Panc1 (cell line): Measurements from ENCODE around the gene PIP4P1. TPM values are rescaled to one million over a fixed set of nuclear protein-coding genes. Genes with fewer than 3 reads are reported as not detected.

ENCODE experiments used
- ATAC-seq: fragments of 200-7000 bp; cut with Tn5 transposase; 2 replicates; pipeline ENCODE4 v1.9.1; 2020; ENCODE audit warnings: mild to moderate bottlenecking, moderate library complexity
- BruUV-seq: library from RNA; stranded (reverse); fragments of 400-500 nt; replicated peaks from 2 replicates; lab custom pipeline; 2021; lab: Mats Ljungman, UMichigan
- CTCF ChIA-PET: fragments of 300-600 bp; sonication (Branson Sonifier 250); formaldehyde crosslinking; loops from one replicate; lab custom pipeline; 2022; ENCODE audit warnings: antibody characterized with exemption; lab: Charles Lee
- POLR2A ChIA-PET: fragments of 300-600 bp; sonication (Branson Sonifier 250); formaldehyde crosslinking; loops from one replicate; lab custom pipeline; 2022; ENCODE audit warnings: antibody characterized with exemption; lab: Charles Lee
- DNase-seq: peaks from one replicate; pipeline ENCODE4 v3.0.0-alpha.2; 2010; ENCODE audit warnings: low read depth, low spot score
- H3K27ac ChIP-seq: 2 replicates; pipeline ENCODE4 v1.5.1; 2011; ENCODE audit warnings: mild to moderate bottlenecking, low read length, inconsistent platforms
- H3K27me3 ChIP-seq: fragments of 200-500 bp; sonication (Bioruptor generic); 2 replicates; pipeline ENCODE4 v1.6.0; 2014; ENCODE audit warnings: low read length, inconsistent platforms; ENCODE audit not compliant: control insufficient read depth, insufficient read depth
- H3K36me3 ChIP-seq: fragments of 200-500 bp; sonication (Bioruptor generic); 2 replicates; pipeline ENCODE4 v1.5.1; 2014; ENCODE audit warnings: inconsistent platforms, mild to moderate bottlenecking, low read length, moderate library complexity; ENCODE audit not compliant: control insufficient read depth, insufficient read depth
- H3K4me1 ChIP-seq: 2 replicates; pipeline ENCODE4 v1.5.1; 2011; ENCODE audit warnings: inconsistent platforms, mild to moderate bottlenecking, low read length, moderate library complexity; ENCODE audit not compliant: control insufficient read depth, insufficient read depth
- H3K4me3 ChIP-seq, 2 experiments: 2 replicates each; pipeline ENCODE4 v1.5.1; 2011 to 2012; ENCODE audit warnings: low read depth in 2 of 2, low read length in 2 of 2, mild to moderate bottlenecking in 2 of 2, inconsistent platforms in 1 of 2, moderate library complexity in 1 of 2
- H3K9me3 ChIP-seq: fragments of 200-500 bp; sonication (Bioruptor generic); 2 replicates; pipeline ENCODE4 v1.5.1; 2014; ENCODE audit warnings: low read depth, mild to moderate bottlenecking, inconsistent platforms, low read length, moderate library complexity; ENCODE audit not compliant: control insufficient read depth, insufficient read depth
- POLR2AphosphoS5 ChIP-seq: IDR thresholded peaks from 2 replicates; pipeline ENCODE4 v1.6.1; 2012; ENCODE audit warnings: mild to moderate bottlenecking, low read depth, low read length, moderate library complexity
- SIN3A ChIP-seq: IDR thresholded peaks from 2 replicates; pipeline ENCODE4 v1.6.1; 2012; ENCODE audit warnings: low read depth, mild to moderate bottlenecking, low read length, moderate library complexity, borderline replicate concordance; ENCODE audit not compliant: insufficient read depth
- TCF7L2 ChIP-seq: IDR thresholded peaks from 2 replicates; pipeline ENCODE4 v1.6.1; 2011; ENCODE audit warnings: mild to moderate bottlenecking, low read depth, low read length, inconsistent platforms
- in situ Hi-C: cut with HindIII; loops from 2 replicates; pipeline ENCODE4 v1.10.0; 2016; ENCODE audit warnings: low sequenced_read_pairs, low pct_unique_long_range_greater_than_20kb
- intact Hi-C: fragments of 100-400 bp; cut with micrococcal nuclease; formaldehyde crosslinking; loops from one replicate; pipeline ENCODE4 v1.10.0; 2022; ENCODE audit not compliant: unreplicated experiment
- total RNA-seq: library from RNA; stranded (reverse); gene quantifications from one replicate; pipeline ENCODE4 v1.2.1, GENCODE V29; 2021; ENCODE audit not compliant: unreplicated experiment
- TF ChIP-seq, protein P1 (sequence below), 2 experiments: IDR thresholded peaks; 2 replicates each; pipeline ENCODE4 v1.6.1; 2011 to 2012; ENCODE audit warnings: low read depth in 2 of 2, control low read depth in 1 of 2, low read length in 1 of 2, mild to moderate bottlenecking in 1 of 2, moderate library complexity in 1 of 2; ENCODE audit not compliant: insufficient read depth in 1 of 2
- TF ChIP-seq, protein P2 (sequence below): fragments of 450-650 bp; IDR thresholded peaks from 2 replicates; pipeline ENCODE4 v1.5.1; 2017; ENCODE audit warnings: mild to moderate bottlenecking

Gene PIP4P1
- total RNA-seq, 1 experiment from 2014 or later: 34.8 TPM

DNA sequence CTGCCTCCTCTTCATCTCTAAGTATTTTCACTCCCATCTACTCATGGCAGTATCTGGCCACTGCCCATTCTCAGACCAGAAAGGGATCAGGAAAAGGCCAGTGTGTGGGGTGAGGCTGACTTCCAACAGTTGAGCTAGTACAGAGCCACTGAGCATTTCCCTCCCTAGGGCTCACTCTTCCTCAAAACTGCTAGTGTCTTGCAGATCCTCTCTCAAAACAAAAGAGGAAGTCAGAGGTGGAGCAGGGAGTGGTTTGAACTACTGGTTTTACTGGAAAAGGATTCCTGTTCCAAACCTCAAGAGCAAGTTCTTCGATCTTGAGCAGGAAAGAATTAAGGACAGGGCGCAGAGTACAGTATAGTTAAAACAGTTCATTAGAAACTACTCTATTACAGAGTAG lies 32.4 kb upstream of the PIP4P1 start:
- Histone ChIP-seq H3K27me3 (no peaks in the 10 kb centered on the region), H3K4me3 (no peak overlapping the region), H3K36me3 (no peaks in the 10 kb centered on the region), H3K9me3 (no peaks in the 10 kb centered on the region), H3K27ac (no peak overlapping the region), H3K4me1 (no peaks in the 10 kb centered on the region)
- TF ChIP-seq POLR2AphosphoS5: no peak
- no peak for TF ChIP-seq TCF7L2
- TF ChIP-seq, protein P1, sequence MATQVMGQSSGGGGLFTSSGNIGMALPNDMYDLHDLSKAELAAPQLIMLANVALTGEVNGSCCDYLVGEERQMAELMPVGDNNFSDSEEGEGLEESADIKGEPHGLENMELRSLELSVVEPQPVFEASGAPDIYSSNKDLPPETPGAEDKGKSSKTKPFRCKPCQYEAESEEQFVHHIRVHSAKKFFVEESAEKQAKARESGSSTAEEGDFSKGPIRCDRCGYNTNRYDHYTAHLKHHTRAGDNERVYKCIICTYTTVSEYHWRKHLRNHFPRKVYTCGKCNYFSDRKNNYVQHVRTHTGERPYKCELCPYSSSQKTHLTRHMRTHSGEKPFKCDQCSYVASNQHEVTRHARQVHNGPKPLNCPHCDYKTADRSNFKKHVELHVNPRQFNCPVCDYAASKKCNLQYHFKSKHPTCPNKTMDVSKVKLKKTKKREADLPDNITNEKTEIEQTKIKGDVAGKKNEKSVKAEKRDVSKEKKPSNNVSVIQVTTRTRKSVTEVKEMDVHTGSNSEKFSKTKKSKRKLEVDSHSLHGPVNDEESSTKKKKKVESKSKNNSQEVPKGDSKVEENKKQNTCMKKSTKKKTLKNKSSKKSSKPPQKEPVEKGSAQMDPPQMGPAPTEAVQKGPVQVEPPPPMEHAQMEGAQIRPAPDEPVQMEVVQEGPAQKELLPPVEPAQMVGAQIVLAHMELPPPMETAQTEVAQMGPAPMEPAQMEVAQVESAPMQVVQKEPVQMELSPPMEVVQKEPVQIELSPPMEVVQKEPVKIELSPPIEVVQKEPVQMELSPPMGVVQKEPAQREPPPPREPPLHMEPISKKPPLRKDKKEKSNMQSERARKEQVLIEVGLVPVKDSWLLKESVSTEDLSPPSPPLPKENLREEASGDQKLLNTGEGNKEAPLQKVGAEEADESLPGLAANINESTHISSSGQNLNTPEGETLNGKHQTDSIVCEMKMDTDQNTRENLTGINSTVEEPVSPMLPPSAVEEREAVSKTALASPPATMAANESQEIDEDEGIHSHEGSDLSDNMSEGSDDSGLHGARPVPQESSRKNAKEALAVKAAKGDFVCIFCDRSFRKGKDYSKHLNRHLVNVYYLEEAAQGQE (IDR thresholded peaks at IDR 0.05; ENCODE audit: insufficient read depth in 1 of 2, low read depth in 2 of 2, low read length in 1 of 2): no peak
- TF ChIP-seq, protein P2, sequence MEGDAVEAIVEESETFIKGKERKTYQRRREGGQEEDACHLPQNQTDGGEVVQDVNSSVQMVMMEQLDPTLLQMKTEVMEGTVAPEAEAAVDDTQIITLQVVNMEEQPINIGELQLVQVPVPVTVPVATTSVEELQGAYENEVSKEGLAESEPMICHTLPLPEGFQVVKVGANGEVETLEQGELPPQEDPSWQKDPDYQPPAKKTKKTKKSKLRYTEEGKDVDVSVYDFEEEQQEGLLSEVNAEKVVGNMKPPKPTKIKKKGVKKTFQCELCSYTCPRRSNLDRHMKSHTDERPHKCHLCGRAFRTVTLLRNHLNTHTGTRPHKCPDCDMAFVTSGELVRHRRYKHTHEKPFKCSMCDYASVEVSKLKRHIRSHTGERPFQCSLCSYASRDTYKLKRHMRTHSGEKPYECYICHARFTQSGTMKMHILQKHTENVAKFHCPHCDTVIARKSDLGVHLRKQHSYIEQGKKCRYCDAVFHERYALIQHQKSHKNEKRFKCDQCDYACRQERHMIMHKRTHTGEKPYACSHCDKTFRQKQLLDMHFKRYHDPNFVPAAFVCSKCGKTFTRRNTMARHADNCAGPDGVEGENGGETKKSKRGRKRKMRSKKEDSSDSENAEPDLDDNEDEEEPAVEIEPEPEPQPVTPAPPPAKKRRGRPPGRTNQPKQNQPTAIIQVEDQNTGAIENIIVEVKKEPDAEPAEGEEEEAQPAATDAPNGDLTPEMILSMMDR: no peak
- no peak for TF ChIP-seq SIN3A
- in situ Hi-C loops (no loop called here), intact Hi-C loops (no loop called here)
- ATAC-seq (no peak), DNase-seq (no peak)
- BruUV-seq: no TSS peak
- ChIA-PET POLR2A (interaction anchor here (0.6 to 0.7 kb wide), 2 partner anchors 14 to 22 kb away, joined by 6 to 21 read pairs; no protein-coding TSS in a partner anchor), CTCF (no interaction called here)

DNA sequence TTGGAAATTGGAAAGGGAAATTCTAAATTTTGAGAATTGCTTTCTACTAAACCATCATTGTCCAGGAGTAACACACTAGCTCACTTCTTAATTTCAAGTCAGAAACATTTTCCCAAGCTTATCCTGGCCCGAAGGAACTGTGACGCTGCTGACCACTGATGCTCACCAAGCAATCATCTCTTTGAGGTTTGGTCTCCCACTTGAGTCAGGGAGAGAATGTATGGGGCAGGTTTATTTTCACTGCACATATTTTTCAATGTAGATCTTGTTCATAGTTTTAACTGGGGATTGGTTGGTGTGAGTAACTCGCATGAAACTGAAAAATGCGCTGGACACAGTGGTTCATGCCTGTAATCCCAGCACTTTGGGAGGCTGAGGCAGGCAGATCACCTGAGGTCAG lies 31.3 kb upstream of the PIP4P1 start:
- in situ Hi-C loops: no loop called here
- ATAC-seq: no peak
- no peaks in the 10 kb centered on the region for H3K9me3 ChIP-seq
- ChIA-PET POLR2A (no interaction called here), CTCF (no interaction called here)
- intact Hi-C loops: no loop called here
- no peaks in the 10 kb centered on the region for H3K27me3 ChIP-seq
- no peak for DNase-seq
- H3K36me3 ChIP-seq: no peaks in the 10 kb centered on the region
- TF ChIP-seq TCF7L2 (no peak), POLR2AphosphoS5 (no peak), SIN3A (no peak)
- TF ChIP-seq, protein P1 (IDR thresholded peaks at IDR 0.05; ENCODE audit: insufficient read depth in 1 of 2, low read depth in 2 of 2, low read length in 1 of 2): no peak
- TF ChIP-seq, protein P2: no peak
- H3K4me1 ChIP-seq: no peaks in the 10 kb centered on the region
- no peak overlapping the region for H3K4me3 ChIP-seq
- no peak overlapping the region for H3K27ac ChIP-seq
- BruUV-seq: no TSS peak
